Endodermal cell (in vitro differentiated cells): ENCODE results near the gene PSAP. TPM values are rescaled to one million over a fixed set of nuclear protein-coding genes. Genes with fewer than 3 reads are reported as not detected.
A peak's percentile ranks its signal among the peaks of the same experiment; 100 is the strongest.

Experiments used
- DNase-seq: peaks from one replicate; pipeline ENCODE4 v3.0.0-alpha.2; 2017
- H3K27ac ChIP-seq: 2 replicates; pipeline ENCODE4 v1.5.1; 2013; ENCODE audit warnings: mild to moderate bottlenecking, low read depth, low read length, moderate library complexity
- H3K27me3 ChIP-seq: 2 replicates; pipeline ENCODE4 v1.6.1; 2013; ENCODE audit warnings: mild to moderate bottlenecking, low read length, moderate library complexity; ENCODE audit not compliant: insufficient read depth, control insufficient read depth, poor library complexity, severe bottlenecking
- H3K36me3 ChIP-seq: 2 replicates; pipeline ENCODE4 v1.7.0; 2013; ENCODE audit warnings: mild to moderate bottlenecking, low read length, moderate library complexity; ENCODE audit not compliant: control insufficient read depth, insufficient read depth
- H3K4me1 ChIP-seq: one replicate; pipeline ENCODE4 v1.7.0; 2013; ENCODE audit warnings: low read length; ENCODE audit not compliant: control insufficient read depth, insufficient read depth
- H3K4me3 ChIP-seq: 2 replicates; pipeline ENCODE4 v1.5.1; 2013; ENCODE audit warnings: mild to moderate bottlenecking, low read length, moderate library complexity
- H3K9ac ChIP-seq: 2 replicates; pipeline ENCODE4 v1.6.1; 2013; ENCODE audit warnings: mild to moderate bottlenecking, low read length, moderate library complexity; ENCODE audit not compliant: poor library complexity, severe bottlenecking; ENCODE audit errors: extremely low read depth
- H3K9me3 ChIP-seq: 2 replicates; pipeline ENCODE4 v1.6.1; 2013; ENCODE audit warnings: mild to moderate bottlenecking, low read length, moderate library complexity; ENCODE audit not compliant: control insufficient read depth
- H3K27ac Mint-ChIP-seq: 2 replicates; pipeline ENCODE4 v1.8.0; 2020; ENCODE audit warnings: mixed read lengths
- H3K27me3 Mint-ChIP-seq: 2 replicates; pipeline ENCODE4 v1.8.0; 2021; ENCODE audit warnings: mild to moderate bottlenecking, mixed read lengths; ENCODE audit not compliant: insufficient read depth
- H3K36me3 Mint-ChIP-seq: 2 replicates; pipeline ENCODE4 v1.8.0; 2020; ENCODE audit warnings: low read depth, mixed read lengths
- H3K4me1 Mint-ChIP-seq: 2 replicates; pipeline ENCODE4 v1.8.0; 2020; ENCODE audit warnings: mixed read lengths
- H3K4me3 Mint-ChIP-seq: 2 replicates; pipeline ENCODE4 v1.8.0; 2020; ENCODE audit warnings: mild to moderate bottlenecking, moderate library complexity, mixed read lengths
- H3K9me3 Mint-ChIP-seq: 2 replicates; pipeline ENCODE4 v1.8.0; 2020; ENCODE audit warnings: mild to moderate bottlenecking, mixed read lengths
- WGBS, 2 experiments: methylation state at CpG; one replicate each; pipeline versions ENCODE4 v1.1.5 to v1.1.7; 2013; ENCODE audit warnings: missing lambda C conversion rate in 2 of 2, mixed read lengths in 1 of 2; ENCODE audit not compliant: insufficient coverage in 1 of 2, insufficient read length in 1 of 2; 5-methylcytosine and 5-hydroxymethylcytosine counted together
- total RNA-seq, 2 donors: library from RNA; stranded (reverse); fragmentation: NEBNext Ultra II Directional in 1 of 2; extraction: Animal tissue kit (Norgen Biotek cat#: 25700) in 1 of 2; gene quantifications; 2 replicates in 1 of 2; 3 replicates in 1 of 2; pipeline ENCODE4 v1.2.1, GENCODE V29; 2021
- TF ChIP-seq, protein P1 (sequence below): fragments of 200-600 bp; sonication (generic); conservative IDR thresholded peaks from 2 replicates; pipeline ENCODE4 v1.5.0; 2021; ENCODE audit warnings: antibody characterized with exemption, mild to moderate bottlenecking

Gene PSAP
- total RNA-seq, 2 donors from 2014 or later: 456 to 549 TPM

DNA sequence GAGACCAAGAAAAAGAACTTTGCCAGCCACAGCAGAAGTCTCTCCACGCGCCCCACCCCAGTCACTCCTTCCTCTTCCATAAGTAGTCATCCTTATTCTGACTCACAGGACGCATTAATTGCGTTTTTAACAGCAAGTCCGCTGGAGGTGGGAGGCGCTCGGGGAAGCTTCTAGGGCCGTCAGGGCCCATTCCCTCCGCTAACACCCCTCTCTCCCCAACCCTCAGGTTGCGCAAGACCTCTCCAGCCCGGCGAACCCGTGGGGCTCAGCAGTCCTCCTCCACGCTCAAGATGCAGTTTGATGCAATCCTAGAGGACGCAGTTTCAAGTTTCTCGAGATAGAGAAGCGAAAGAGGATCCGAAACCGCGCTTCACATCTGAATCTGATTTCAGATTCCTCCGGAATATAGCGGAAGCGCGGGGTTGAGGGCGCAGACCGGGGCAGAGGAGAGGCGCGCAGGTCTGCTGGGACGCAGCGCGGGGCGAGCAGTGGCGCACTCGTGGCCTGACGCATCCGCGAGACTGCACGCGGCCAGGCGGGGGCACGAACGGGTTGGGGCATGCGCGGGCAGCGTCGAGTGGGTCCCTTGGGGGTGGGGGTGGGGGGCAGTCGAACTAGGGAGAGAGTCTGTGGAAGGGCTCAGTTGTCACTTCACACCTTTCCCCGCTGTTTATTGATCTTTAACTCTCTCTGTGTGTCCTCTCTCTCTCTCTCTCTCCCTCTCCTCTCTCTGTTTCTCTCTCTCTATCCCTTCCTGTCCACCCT, 37.8 kb upstream of the PSAP start:
- Histone ChIP-seq H3K27me3 (peaks cover 29% of the 10 kb centered on the region), H3K27ac (no peak overlapping the region), H3K4me3 (peak overlapping the region; percentile 84), H3K9me3 (no peaks in the 10 kb centered on the region), H3K4me1 (no peaks in the 10 kb centered on the region), H3K36me3 (no peaks in the 10 kb centered on the region), H3K9ac (peak overlapping the region; percentile 8)
- WGBS, 2 experiments: 4 to 9% methylated on average over 14 to 44 of the region's 48 CpGs
- H3K27ac Mint-ChIP-seq: no peak overlapping the region
- H3K4me3 Mint-ChIP-seq: peak overlapping the region; percentile 51
- TF ChIP-seq, protein P1, sequence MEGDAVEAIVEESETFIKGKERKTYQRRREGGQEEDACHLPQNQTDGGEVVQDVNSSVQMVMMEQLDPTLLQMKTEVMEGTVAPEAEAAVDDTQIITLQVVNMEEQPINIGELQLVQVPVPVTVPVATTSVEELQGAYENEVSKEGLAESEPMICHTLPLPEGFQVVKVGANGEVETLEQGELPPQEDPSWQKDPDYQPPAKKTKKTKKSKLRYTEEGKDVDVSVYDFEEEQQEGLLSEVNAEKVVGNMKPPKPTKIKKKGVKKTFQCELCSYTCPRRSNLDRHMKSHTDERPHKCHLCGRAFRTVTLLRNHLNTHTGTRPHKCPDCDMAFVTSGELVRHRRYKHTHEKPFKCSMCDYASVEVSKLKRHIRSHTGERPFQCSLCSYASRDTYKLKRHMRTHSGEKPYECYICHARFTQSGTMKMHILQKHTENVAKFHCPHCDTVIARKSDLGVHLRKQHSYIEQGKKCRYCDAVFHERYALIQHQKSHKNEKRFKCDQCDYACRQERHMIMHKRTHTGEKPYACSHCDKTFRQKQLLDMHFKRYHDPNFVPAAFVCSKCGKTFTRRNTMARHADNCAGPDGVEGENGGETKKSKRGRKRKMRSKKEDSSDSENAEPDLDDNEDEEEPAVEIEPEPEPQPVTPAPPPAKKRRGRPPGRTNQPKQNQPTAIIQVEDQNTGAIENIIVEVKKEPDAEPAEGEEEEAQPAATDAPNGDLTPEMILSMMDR: no peak
- H3K27me3 Mint-ChIP-seq: peaks cover 47% of the 10 kb centered on the region
- peak; percentile 79 for DNase-seq
- H3K36me3 Mint-ChIP-seq: no peaks in the 10 kb centered on the region
- H3K9me3 Mint-ChIP-seq: no peaks in the 10 kb centered on the region
- peaks cover 13% of the 10 kb centered on the region for H3K4me1 Mint-ChIP-seq

DNA sequence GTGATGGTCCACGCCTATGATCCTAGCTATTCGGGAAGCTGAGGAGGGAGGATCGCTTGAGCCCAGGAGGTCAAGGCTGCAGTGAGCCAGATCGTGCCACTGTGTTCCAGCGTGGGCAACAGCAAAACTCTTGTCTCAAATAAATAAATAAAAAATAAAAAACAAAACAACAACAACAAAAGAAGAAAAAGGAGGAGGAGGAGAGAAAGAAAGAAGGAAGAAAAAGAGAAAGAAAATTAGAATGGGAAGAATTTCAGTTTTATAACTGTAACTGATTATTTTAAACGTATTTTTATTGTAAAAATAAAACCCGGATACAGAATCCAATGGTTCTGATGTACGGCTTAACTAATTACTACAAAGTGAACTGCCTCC, 37.2 kb upstream of the PSAP start:
- Mint-ChIP-seq H3K36me3 (no peaks in the 10 kb centered on the region), H3K27ac (no peak overlapping the region), H3K9me3 (no peaks in the 10 kb centered on the region), H3K4me1 (peaks cover 13% of the 10 kb centered on the region), H3K4me3 (peak overlapping the region; percentile 51), H3K27me3 (peaks cover 47% of the 10 kb centered on the region)
- no peaks in the 10 kb centered on the region for H3K9me3 ChIP-seq
- H3K27ac ChIP-seq: no peak overlapping the region
- H3K4me1 ChIP-seq: no peaks in the 10 kb centered on the region
- TF ChIP-seq, protein P1: no peak
- peaks cover 29% of the 10 kb centered on the region for H3K27me3 ChIP-seq
- H3K4me3 ChIP-seq: peak overlapping the region; percentile 84
- H3K9ac ChIP-seq: no peak overlapping the region
- no peak for DNase-seq
- 77 to 86% methylated on average over 6 of the region's 8 CpGs for WGBS, 2 experiments
- H3K36me3 ChIP-seq: no peaks in the 10 kb centered on the region

- 87 to 88% methylated on average over 3 to 4 of the region's 4 CpGs for WGBS, 2 experiments
- Mint-ChIP-seq H3K4me1 (peaks cover 13% of the 10 kb centered on the region), H3K27ac (no peak overlapping the region), H3K27me3 (peaks cover 47% of the 10 kb centered on the region), H3K36me3 (no peaks in the 10 kb centered on the region), H3K4me3 (peak overlapping the region; percentile 51), H3K9me3 (no peaks in the 10 kb centered on the region)
- Histone ChIP-seq H3K4me3 (no peak overlapping the region), H3K4me1 (no peaks in the 10 kb centered on the region), H3K27me3 (peaks cover 29% of the 10 kb centered on the region), H3K27ac (no peak overlapping the region), H3K9me3 (no peaks in the 10 kb centered on the region), H3K36me3 (no peaks in the 10 kb centered on the region), H3K9ac (no peak overlapping the region)
- DNase-seq: no peak
- TF ChIP-seq, protein P1: no peak
Observed at GRCh38 chr10:71887743-71888142, 36.7 kb upstream of the PSAP start.
